Fibroblast of pulmonary artery (primary cell): ENCODE data around the gene PTTG1IP2.

Experiments used
- DNase-seq: peaks from one replicate; pipeline ENCODE4 v3.0.0-alpha.2; 2010; ENCODE audit warnings: low read depth
- H3K4me3 ChIP-seq: replicated peaks from 2 replicates; pipeline ENCODE4 v1.5.1; 2011; ENCODE audit warnings: low read depth, mild to moderate bottlenecking, control low read depth, low read length, moderate library complexity
- TF ChIP-seq, protein P1 (sequence below): IDR thresholded peaks from 2 replicates; pipeline ENCODE4 v1.5.1; 2011; ENCODE audit warnings: mild to moderate bottlenecking, control low read depth, low read length, inconsistent platforms; ENCODE audit errors: missing control alignments

Gene PTTG1IP2

DNA sequence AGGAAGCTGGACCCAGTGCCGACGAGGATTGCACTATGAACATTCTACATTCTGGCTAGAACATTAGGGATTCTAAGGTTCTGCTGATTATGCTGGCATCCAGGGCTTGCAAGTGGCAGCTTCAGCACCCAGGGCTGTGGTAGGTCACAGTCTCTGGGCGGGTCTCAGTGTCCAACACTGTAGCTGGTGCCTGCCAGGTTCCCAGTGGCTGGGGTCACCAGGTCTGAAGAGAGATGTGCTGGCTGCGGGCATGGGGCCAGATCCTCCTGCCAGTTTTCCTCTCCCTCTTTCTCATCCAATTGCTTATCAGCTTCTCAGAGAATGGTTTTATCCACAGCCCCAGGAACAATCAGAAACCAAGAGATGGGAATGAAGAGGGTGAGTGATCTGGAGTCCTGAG, at the start of gene PTTG1IP2:
Gene PTTG1IP2 (plus strand): TSS at position 86 of the 400 bp plus-strand sequence. CDS start 148 bp downstream, at position 234.
- TF ChIP-seq, protein P1, sequence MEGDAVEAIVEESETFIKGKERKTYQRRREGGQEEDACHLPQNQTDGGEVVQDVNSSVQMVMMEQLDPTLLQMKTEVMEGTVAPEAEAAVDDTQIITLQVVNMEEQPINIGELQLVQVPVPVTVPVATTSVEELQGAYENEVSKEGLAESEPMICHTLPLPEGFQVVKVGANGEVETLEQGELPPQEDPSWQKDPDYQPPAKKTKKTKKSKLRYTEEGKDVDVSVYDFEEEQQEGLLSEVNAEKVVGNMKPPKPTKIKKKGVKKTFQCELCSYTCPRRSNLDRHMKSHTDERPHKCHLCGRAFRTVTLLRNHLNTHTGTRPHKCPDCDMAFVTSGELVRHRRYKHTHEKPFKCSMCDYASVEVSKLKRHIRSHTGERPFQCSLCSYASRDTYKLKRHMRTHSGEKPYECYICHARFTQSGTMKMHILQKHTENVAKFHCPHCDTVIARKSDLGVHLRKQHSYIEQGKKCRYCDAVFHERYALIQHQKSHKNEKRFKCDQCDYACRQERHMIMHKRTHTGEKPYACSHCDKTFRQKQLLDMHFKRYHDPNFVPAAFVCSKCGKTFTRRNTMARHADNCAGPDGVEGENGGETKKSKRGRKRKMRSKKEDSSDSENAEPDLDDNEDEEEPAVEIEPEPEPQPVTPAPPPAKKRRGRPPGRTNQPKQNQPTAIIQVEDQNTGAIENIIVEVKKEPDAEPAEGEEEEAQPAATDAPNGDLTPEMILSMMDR: no peak
- H3K4me3 ChIP-seq: no peak within 1 kb of the TSS
- DNase-seq: no peak

DNA sequence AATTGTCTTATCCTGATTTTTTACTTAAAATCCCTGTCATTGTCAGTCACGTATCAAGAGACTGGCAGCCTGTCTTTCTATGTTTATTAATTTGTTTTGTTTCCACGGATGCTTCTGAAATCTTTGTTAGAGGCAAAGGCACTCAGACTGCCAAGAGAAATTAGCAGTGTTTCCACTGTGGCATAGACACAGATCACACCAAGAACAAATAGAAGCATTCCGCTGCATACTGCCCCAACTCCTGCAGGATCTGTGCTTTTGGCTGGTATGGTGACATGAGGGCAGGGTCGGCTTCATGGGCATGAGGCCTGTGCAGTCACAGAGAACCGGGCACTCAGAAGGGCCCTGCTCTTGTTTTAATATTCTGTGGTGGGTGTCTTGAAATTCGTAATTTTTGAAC, 47.8 kb upstream of the PTTG1IP2 start:
- TF ChIP-seq, protein P1: no peak
- no peak overlapping the region for H3K4me3 ChIP-seq
- no peak for DNase-seq

DNA sequence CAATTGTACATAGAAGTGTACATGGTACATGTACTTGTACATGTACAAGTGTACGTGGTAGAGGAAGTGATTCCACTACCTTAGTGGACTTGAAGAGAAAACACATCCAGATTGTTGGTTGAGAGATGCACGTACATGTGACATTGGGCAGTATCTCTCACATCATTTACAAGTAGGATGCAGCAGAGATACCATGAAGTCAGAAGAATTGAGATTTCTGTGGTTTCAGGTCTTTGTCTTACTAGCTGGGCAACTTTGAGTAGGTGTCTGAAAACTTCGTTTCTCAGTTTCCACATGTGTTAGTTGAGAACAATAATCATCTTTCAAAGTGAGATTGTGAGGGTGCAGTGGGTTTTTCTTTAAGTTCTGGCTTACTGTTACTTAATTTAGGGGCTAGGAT, 44.7 kb upstream of the PTTG1IP2 start:
- DNase-seq: no peak
- H3K4me3 ChIP-seq: no peak overlapping the region
- TF ChIP-seq, protein P1: no peak

GRCh38 chr7:90425376-90425775, 44.1 kb upstream of the PTTG1IP2 start:
- DNase-seq: no peak
- TF ChIP-seq, protein P1: no peak
- no peak overlapping the region for H3K4me3 ChIP-seq

DNA sequence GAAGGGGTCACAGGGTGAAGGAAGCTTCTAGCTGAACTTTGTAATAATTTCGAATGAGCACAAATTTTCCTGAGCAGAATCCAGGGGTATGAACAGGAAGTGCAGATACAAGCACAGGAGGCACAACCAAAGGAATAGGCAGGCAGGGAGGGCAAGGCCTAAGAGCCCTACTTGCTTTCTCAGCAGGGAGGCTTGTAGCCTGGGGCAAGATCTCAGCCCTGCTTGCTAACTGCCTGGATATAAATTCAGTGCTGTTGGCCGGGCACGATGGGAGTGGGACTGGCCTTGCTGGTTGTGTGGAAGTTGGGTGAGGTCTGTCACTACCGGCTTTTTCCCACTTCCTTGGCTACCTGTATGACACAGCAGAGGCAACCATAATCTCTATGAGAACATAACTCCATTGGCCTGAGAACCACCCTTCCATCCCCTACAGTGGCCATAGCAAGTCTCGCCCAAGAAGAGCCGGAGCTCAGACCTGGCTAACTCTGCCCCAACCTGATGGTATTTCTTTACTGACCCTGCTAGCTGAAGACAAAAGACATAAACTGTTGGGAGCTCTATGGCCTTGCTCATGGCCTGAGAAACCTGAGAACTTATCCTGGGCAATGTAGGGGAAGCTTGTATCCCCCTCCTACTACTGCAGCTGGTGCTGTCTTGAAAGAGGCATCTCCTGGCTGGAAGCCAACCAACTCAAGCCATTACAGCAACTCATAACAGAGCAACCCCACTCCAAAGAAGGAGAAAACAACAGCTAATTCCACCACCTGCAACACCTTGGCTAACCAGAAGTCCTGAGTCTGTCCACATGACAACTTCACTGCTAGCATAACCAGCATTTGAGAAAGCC, 38.6 kb upstream of the PTTG1IP2 start:
- no peak for DNase-seq
- no peak overlapping the region for H3K4me3 ChIP-seq
- TF ChIP-seq, protein P1: no peak

GRCh38 chr7:90432752-90433151, 36.7 kb upstream of the PTTG1IP2 start:
- no peak overlapping the region for H3K4me3 ChIP-seq
- no peak for DNase-seq
- TF ChIP-seq, protein P1: no peak

- TF ChIP-seq, protein P1: no peak
- H3K4me3 ChIP-seq: no peak overlapping the region
- DNase-seq: no peak
Observed at GRCh38 chr7:90433221-90433620, 36.2 kb upstream of the PTTG1IP2 start.
